ENCODE results near the gene MS4A4A. TPM values are rescaled to one million over a fixed set of nuclear protein-coding genes. Genes with fewer than 3 reads are reported as not detected.

The MS4A4A gene
- total and polyA plus RNA-seq, 2 of the 4 experiments (the other 2 are of a cell fraction), result not detected

DNA sequence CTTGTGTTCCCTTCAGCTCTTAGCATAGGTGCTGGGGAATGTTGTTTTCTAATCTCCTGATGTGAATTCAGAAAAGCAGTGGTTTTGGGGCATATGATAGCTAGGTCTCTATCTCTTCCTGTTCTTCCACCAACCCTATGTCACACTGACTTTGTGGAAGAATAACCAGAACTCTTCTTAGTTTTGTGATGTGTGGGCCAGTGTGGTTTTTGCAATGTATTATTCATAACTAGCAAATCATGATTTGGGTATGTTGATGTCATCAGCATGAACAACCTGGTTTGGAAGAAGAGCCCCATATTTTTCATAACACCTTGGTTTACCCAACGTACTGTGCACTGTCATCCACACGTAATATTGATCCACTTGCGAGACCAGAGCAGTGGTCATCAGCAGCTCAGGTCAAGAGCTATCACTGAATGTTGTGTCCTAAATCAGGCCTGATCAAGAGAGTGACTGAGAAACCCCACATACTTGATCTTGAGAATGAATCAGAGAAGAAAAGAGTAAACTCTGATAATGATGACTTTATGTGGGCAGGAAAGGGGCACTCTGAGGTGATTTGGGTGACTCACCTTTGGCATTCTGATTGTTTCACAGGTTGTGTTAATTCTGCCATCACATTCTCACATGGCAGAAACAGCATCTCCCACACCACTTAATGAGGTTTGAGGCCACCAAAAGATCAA is 27.2 kb downstream of the MS4A4A start:
- BruUV-seq (replicated peaks), result no TSS peak
- ATAC-seq (ENCODE audit: low read depth) (no peak), DNase-seq (no peak)
- H3K27me3 ChIP-seq (ENCODE audit: control insufficient read depth, insufficient read depth, low read length), result no peaks in the 10 kb centered on the region
- in situ Hi-C loops (cut with MboI; ENCODE audit: low sequenced_read_pairs) (no loop called here), intact Hi-C loops (cut with micrococcal nuclease) (no loop called here), dilution Hi-C loops (cut with HindIII; ENCODE audit: low sequenced_read_pairs, unreplicated experiment) (no loop called here)
- no peak overlapping the region for H2AK5ac ChIP-seq (ENCODE audit: low read depth, low read length)
- no peak overlapping the region for H3K4ac ChIP-seq (ENCODE audit: low read depth, low read length)
- H3K23ac ChIP-seq (ENCODE audit: low read depth, low read length), result no peak overlapping the region
- no peak overlapping the region for H4K8ac ChIP-seq (ENCODE audit: low read depth in 2 of 2, low read length in 2 of 2)
- H3K27ac ChIP-seq (ENCODE audit: insufficient read depth, low read length), result no peak overlapping the region
- no peak overlapping the region for H4K91ac ChIP-seq (ENCODE audit: insufficient read depth, low read depth, low read length)
- H3K18ac ChIP-seq (ENCODE audit: low read depth, low read length), result no peak overlapping the region
- H3K14ac ChIP-seq (replicated peaks; ENCODE audit: low read depth, low read length), result no peak overlapping the region
- H2BK15ac ChIP-seq (ENCODE audit: low read depth, low read length), result no peak overlapping the region
- no peak overlapping the region for H3K4me3 ChIP-seq (ENCODE audit: insufficient read depth, low read depth, low read length)
- TF ChIP-seq POLR2A (IDR thresholded peaks at IDR 0.05; ENCODE audit: low read depth, low read length), result no peak
- TF ChIP-seq CHD1 (IDR thresholded peaks at IDR 0.05; ENCODE audit: low read depth, low read length), result no peak
- TF ChIP-seq FOS (IDR thresholded peaks at IDR 0.05; ENCODE audit: low read depth, low read length), result no peak
- no peak for TF ChIP-seq NFE2L2 (IDR thresholded peaks at IDR 0.05; ENCODE audit: low read depth, low read length)
- TF ChIP-seq, protein P1, sequence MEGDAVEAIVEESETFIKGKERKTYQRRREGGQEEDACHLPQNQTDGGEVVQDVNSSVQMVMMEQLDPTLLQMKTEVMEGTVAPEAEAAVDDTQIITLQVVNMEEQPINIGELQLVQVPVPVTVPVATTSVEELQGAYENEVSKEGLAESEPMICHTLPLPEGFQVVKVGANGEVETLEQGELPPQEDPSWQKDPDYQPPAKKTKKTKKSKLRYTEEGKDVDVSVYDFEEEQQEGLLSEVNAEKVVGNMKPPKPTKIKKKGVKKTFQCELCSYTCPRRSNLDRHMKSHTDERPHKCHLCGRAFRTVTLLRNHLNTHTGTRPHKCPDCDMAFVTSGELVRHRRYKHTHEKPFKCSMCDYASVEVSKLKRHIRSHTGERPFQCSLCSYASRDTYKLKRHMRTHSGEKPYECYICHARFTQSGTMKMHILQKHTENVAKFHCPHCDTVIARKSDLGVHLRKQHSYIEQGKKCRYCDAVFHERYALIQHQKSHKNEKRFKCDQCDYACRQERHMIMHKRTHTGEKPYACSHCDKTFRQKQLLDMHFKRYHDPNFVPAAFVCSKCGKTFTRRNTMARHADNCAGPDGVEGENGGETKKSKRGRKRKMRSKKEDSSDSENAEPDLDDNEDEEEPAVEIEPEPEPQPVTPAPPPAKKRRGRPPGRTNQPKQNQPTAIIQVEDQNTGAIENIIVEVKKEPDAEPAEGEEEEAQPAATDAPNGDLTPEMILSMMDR (conservative IDR thresholded peaks at IDR 0.05; ENCODE audit: low read depth, low read length), result no peak
- TF ChIP-seq CEBPB (IDR thresholded peaks at IDR 0.05; ENCODE audit: low read depth, low read length), result no peak
- no peak for TF ChIP-seq RAD21 (IDR thresholded peaks at IDR 0.05; ENCODE audit: low read length)
- no peak for TF ChIP-seq RCOR1 (IDR thresholded peaks at IDR 0.05; ENCODE audit: insufficient replicate concordance, low read length)
- TF ChIP-seq RFX5 (IDR thresholded peaks at IDR 0.05; ENCODE audit: low read depth, low read length), result no peak
- TF ChIP-seq, protein P2, sequence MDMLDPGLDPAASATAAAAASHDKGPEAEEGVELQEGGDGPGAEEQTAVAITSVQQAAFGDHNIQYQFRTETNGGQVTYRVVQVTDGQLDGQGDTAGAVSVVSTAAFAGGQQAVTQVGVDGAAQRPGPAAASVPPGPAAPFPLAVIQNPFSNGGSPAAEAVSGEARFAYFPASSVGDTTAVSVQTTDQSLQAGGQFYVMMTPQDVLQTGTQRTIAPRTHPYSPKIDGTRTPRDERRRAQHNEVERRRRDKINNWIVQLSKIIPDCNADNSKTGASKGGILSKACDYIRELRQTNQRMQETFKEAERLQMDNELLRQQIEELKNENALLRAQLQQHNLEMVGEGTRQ (IDR thresholded peaks at IDR 0.05; ENCODE audit: low read depth, low read length), result no peak
- no peak for TF ChIP-seq MAZ (IDR thresholded peaks at IDR 0.05; ENCODE audit: borderline replicate concordance, low read depth, low read length)
- TF ChIP-seq BHLHE40 (IDR thresholded peaks at IDR 0.05; ENCODE audit: low read depth, low read length), result no peak
- no peak for TF ChIP-seq MXI1 (IDR thresholded peaks at IDR 0.05; ENCODE audit: borderline replicate concordance, low read depth, low read length)
- TF ChIP-seq MAFK (IDR thresholded peaks at IDR 0.05; ENCODE audit: low read depth, low read length), result no peak
- no peak for TF ChIP-seq SMC3 (IDR thresholded peaks at IDR 0.05; ENCODE audit: low read depth, low read length)
- TF ChIP-seq, protein P3, sequence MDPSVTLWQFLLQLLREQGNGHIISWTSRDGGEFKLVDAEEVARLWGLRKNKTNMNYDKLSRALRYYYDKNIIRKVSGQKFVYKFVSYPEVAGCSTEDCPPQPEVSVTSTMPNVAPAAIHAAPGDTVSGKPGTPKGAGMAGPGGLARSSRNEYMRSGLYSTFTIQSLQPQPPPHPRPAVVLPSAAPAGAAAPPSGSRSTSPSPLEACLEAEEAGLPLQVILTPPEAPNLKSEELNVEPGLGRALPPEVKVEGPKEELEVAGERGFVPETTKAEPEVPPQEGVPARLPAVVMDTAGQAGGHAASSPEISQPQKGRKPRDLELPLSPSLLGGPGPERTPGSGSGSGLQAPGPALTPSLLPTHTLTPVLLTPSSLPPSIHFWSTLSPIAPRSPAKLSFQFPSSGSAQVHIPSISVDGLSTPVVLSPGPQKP (IDR thresholded peaks at IDR 0.05; ENCODE audit: borderline replicate concordance, low read depth, low read length), result no peak
- WGBS, 2 experiments (ENCODE audit: extremely low coverage in 2 of 2, insufficient read length in 1 of 2), result no CpG with 5 or more reads among the region's 3 CpGs
- H2BK5ac ChIP-seq (ENCODE audit: low read depth, low read length, poor library complexity, severe bottlenecking), result no peak overlapping the region
- H3K4me2 ChIP-seq (ENCODE audit: low read depth, low read length), result no peak overlapping the region
- H2BK120ac ChIP-seq (ENCODE audit: low read depth, low read length), result no peak overlapping the region
- H2AFZ ChIP-seq (replicated peaks; ENCODE audit: low read length, poor library complexity), result no peak overlapping the region
- H3K9me3 ChIP-seq (ENCODE audit: control insufficient read depth, insufficient read depth, low read length), result peaks cover 3% of the 10 kb centered on the region; the same call in 1 of the 2 replicates
- no peak overlapping the region for H3K56ac ChIP-seq (ENCODE audit: extremely low read depth, insufficient read depth, low read length)
- H4K5ac ChIP-seq (ENCODE audit: low read depth, low read length), result no peak overlapping the region
- no peaks in the 10 kb centered on the region for H3K79me1 ChIP-seq (ENCODE audit: low read depth in 1 of 2, low read length in 2 of 2)
- H2AK9ac ChIP-seq (replicated peaks; ENCODE audit: low read depth, low read length, poor library complexity), result no peak overlapping the region
- no peaks in the 10 kb centered on the region for H3K36me3 ChIP-seq (ENCODE audit: control insufficient read depth, insufficient read depth, low read length)
- H4K20me1 ChIP-seq (ENCODE audit: insufficient read depth, low read length), result no peaks in the 10 kb centered on the region
- CTCF ChIA-PET, result no interaction called here
- no peak overlapping the region for H3K9ac ChIP-seq (ENCODE audit: low read depth, low read length)
- H3K4me1 ChIP-seq (ENCODE audit: control insufficient read depth, insufficient read depth, low read length), result no peaks in the 10 kb centered on the region
- POLR2A ChIA-PET (ENCODE audit: unreplicated experiment), result no interaction called here
- H2BK20ac ChIP-seq (ENCODE audit: low read depth, low read length), result no peak overlapping the region
- H3K9me1 ChIP-seq (ENCODE audit: insufficient read depth, low read length), result no peaks in the 10 kb centered on the region

Data from IMR-90 (cell line).